ENCODE measurements around the gene OPHN1. TPM values are rescaled to one million over a fixed set of nuclear protein-coding genes. Genes with fewer than 3 reads are reported as not detected.

Gene OPHN1
- total RNA-seq, 2 donors from 2014 or later = 2.5 to 4.3 TPM

- H3K27ac ChIP-seq = no peak overlapping the region
- TF ChIP-seq, protein P1, sequence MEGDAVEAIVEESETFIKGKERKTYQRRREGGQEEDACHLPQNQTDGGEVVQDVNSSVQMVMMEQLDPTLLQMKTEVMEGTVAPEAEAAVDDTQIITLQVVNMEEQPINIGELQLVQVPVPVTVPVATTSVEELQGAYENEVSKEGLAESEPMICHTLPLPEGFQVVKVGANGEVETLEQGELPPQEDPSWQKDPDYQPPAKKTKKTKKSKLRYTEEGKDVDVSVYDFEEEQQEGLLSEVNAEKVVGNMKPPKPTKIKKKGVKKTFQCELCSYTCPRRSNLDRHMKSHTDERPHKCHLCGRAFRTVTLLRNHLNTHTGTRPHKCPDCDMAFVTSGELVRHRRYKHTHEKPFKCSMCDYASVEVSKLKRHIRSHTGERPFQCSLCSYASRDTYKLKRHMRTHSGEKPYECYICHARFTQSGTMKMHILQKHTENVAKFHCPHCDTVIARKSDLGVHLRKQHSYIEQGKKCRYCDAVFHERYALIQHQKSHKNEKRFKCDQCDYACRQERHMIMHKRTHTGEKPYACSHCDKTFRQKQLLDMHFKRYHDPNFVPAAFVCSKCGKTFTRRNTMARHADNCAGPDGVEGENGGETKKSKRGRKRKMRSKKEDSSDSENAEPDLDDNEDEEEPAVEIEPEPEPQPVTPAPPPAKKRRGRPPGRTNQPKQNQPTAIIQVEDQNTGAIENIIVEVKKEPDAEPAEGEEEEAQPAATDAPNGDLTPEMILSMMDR (IDR thresholded peaks at IDR 0.05) = no peak
- H3K9me3 ChIP-seq = no peaks in the 10 kb centered on the region
- no peak for DNase-seq (ENCODE audit: low spot score)
- H3K36me3 ChIP-seq = no peaks in the 10 kb centered on the region
- no peak overlapping the region for H3K4me3 ChIP-seq
- no peaks in the 10 kb centered on the region for H3K4me1 ChIP-seq
- no peaks in the 10 kb centered on the region for H3K27me3 ChIP-seq
These were observed 176.3 kb downstream of the OPHN1 start for GRCh38 chrX:68256990-68257389.

DNA sequence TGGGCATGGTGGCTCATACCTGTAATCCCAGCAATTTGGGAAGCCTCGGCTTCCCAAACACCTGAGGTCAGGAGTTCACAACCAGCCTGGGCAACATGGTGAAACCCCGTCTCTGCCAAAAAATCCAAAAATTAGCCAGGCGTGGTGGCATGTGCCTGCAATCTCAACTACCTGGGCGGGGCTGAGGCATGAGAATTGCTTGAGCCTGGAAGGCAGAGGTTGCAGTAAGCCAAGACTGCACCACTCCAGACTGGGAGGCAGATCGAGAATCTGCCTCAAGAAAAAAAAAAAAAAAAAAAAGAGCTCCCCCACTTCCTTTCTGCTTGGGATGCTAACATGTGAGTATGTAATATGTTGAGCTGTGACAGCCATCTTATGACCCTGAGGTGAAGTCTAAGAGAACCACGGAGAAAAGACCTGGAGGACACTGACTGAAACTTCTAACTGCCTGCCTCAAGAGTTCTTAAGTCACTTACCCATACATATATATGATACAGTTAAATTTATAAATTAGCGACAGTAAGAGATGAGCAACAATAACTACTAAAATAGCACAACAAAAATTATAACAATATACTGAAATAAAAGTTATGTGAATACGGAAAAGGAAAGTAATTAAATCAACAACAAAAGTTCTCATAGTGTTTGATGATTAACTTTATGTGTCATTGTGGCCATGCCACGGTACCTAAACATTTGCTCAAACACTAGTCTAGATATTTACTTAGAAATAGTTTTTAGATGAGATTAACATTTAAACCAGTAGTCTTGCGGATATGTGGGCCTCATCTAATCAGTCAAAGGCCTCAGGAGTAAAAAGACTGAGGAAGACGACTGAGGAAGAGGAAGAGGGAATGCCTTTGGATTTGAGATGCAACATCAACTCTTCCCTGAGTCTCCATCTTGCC lies 178.3 kb downstream of the OPHN1 start:
- Histone ChIP-seq H3K9me3 (no peaks in the 10 kb centered on the region), H3K4me1 (no peaks in the 10 kb centered on the region), H3K27ac (no peak overlapping the region), H3K27me3 (no peaks in the 10 kb centered on the region), H3K4me3 (no peak overlapping the region), H3K36me3 (no peaks in the 10 kb centered on the region)
- TF ChIP-seq, protein P1 (IDR thresholded peaks at IDR 0.05) = no peak
- no peak for DNase-seq (ENCODE audit: low spot score)

GRCh38 chrX:68252664-68253063 lies 180.6 kb downstream of the OPHN1 start:
- TF ChIP-seq, protein P1 (IDR thresholded peaks at IDR 0.05) = no peak
- no peaks in the 10 kb centered on the region for H3K9me3 ChIP-seq
- H3K36me3 ChIP-seq = no peaks in the 10 kb centered on the region

GRCh38 chrX:68249903-68250302 lies 183.4 kb downstream of the OPHN1 start:
- no peak for DNase-seq (ENCODE audit: low spot score)
- H3K4me3 ChIP-seq = no peak overlapping the region
- H3K27me3 ChIP-seq = no peaks in the 10 kb centered on the region
- H3K36me3 ChIP-seq = no peaks in the 10 kb centered on the region
- no peaks in the 10 kb centered on the region for H3K4me1 ChIP-seq
- peak overlapping the region in 1 of 2 donors; percentile 13 for H3K27ac ChIP-seq
- no peaks in the 10 kb centered on the region for H3K9me3 ChIP-seq
- TF ChIP-seq, protein P1 (IDR thresholded peaks at IDR 0.05) = no peak

More at GRCh38 chrX:68252664-68253063, 180.6 kb downstream of the OPHN1 start:
- Histone ChIP-seq H3K27me3 (no peaks in the 10 kb centered on the region), H3K4me3 (no peak overlapping the region), H3K4me1 (no peaks in the 10 kb centered on the region), H3K27ac (no peak overlapping the region)
- no peak for DNase-seq (ENCODE audit: low spot score)

GRCh38 chrX:68249401-68249831 lies 183.9 kb downstream of the OPHN1 start:
- Histone ChIP-seq H3K27me3 (no peaks in the 10 kb centered on the region), H3K27ac (peak overlapping the region in 1 of 2 donors; percentile 13), H3K36me3 (no peaks in the 10 kb centered on the region), H3K4me3 (no peak overlapping the region), H3K9me3 (no peaks in the 10 kb centered on the region), H3K4me1 (no peaks in the 10 kb centered on the region)
- TF ChIP-seq, protein P1 (IDR thresholded peaks at IDR 0.05) = no peak
- DNase-seq (ENCODE audit: low spot score) = no peak
